ENCODE results near the gene KLHL13.

KLHL13 gene

GRCh38 chrX:117919755-117920154, 196.9 kb downstream of the KLHL13 start:
- H3K4me1 ChIP-seq (ENCODE audit: control insufficient read depth, low read length), result no peaks in the 10 kb centered on the region
- H3K9me2 ChIP-seq (replicated peaks; ENCODE audit: control insufficient read depth, low read length), result no peaks in the 10 kb centered on the region
- H3K36me3 ChIP-seq (ENCODE audit: control insufficient read depth, low read length), result no peaks in the 10 kb centered on the region
- no peaks in the 10 kb centered on the region for H3F3A ChIP-seq (ENCODE audit: control insufficient read depth, insufficient read depth)
- no peaks in the 10 kb centered on the region for H3K79me2 ChIP-seq (ENCODE audit: control insufficient read depth, low read length)
- no peak overlapping the region for H3K4me3 ChIP-seq (ENCODE audit: low read length)
- H3K4me2 ChIP-seq (ENCODE audit: low read length), result no peak overlapping the region
- H3K27me3 ChIP-seq (ENCODE audit: control insufficient read depth, low read length), result no peaks in the 10 kb centered on the region
- H3K27ac ChIP-seq (ENCODE audit: low read depth, low read length), result no peak overlapping the region
- H4K20me1 ChIP-seq (ENCODE audit: control insufficient read depth, insufficient read depth, low read depth, low read length), result no peaks in the 10 kb centered on the region
- no peak for TF ChIP-seq CTCF (IDR thresholded peaks at IDR 0.05; ENCODE audit: low read depth, low read length, poor library complexity, severe bottlenecking)
- no peak for TF ChIP-seq EZH2phosphoT487 (IDR thresholded peaks at IDR 0.05; ENCODE audit: borderline replicate concordance, low read length)
- no peaks in the 10 kb centered on the region for H3K9me3 ChIP-seq (ENCODE audit: control insufficient read depth, insufficient read depth, low read length)

GRCh38 chrX:117910216-117910615, 206.4 kb downstream of the KLHL13 start:
- Histone ChIP-seq H3K9me2 (replicated peaks; ENCODE audit: control insufficient read depth, low read length) (no peaks in the 10 kb centered on the region), H3K4me1 (ENCODE audit: control insufficient read depth, low read length) (no peaks in the 10 kb centered on the region), H3K27me3 (ENCODE audit: control insufficient read depth, low read length) (no peaks in the 10 kb centered on the region), H3K79me2 (ENCODE audit: control insufficient read depth, low read length) (no peaks in the 10 kb centered on the region), H3F3A (ENCODE audit: control insufficient read depth, insufficient read depth) (no peaks in the 10 kb centered on the region), H3K9me3 (ENCODE audit: control insufficient read depth, insufficient read depth, low read length) (no peaks in the 10 kb centered on the region), H3K4me2 (ENCODE audit: low read length) (no peak overlapping the region), H3K27ac (ENCODE audit: low read depth, low read length) (no peak overlapping the region), H3K36me3 (ENCODE audit: control insufficient read depth, low read length) (no peaks in the 10 kb centered on the region), H3K4me3 (ENCODE audit: low read length) (no peak overlapping the region), H4K20me1 (ENCODE audit: control insufficient read depth, insufficient read depth, low read depth, low read length) (no peaks in the 10 kb centered on the region)
- TF ChIP-seq CTCF (IDR thresholded peaks at IDR 0.05; ENCODE audit: low read depth, low read length, poor library complexity, severe bottlenecking) (no peak), EZH2phosphoT487 (IDR thresholded peaks at IDR 0.05; ENCODE audit: borderline replicate concordance, low read length) (no peak)

GRCh38 chrX:117898226-117898625, 218.4 kb downstream of the KLHL13 start:
- Histone ChIP-seq H3K9me2 (replicated peaks; ENCODE audit: control insufficient read depth, low read length) (no peaks in the 10 kb centered on the region), H3K79me2 (ENCODE audit: control insufficient read depth, low read length) (no peaks in the 10 kb centered on the region), H3K27ac (ENCODE audit: low read depth, low read length) (no peak overlapping the region), H3K4me1 (ENCODE audit: control insufficient read depth, low read length) (no peaks in the 10 kb centered on the region), H3K9me3 (ENCODE audit: control insufficient read depth, insufficient read depth, low read length) (no peaks in the 10 kb centered on the region), H3K4me2 (ENCODE audit: low read length) (no peak overlapping the region), H3K4me3 (ENCODE audit: low read length) (no peak overlapping the region), H3K36me3 (ENCODE audit: control insufficient read depth, low read length) (no peaks in the 10 kb centered on the region), H3F3A (ENCODE audit: control insufficient read depth, insufficient read depth) (no peaks in the 10 kb centered on the region), H3K27me3 (ENCODE audit: control insufficient read depth, low read length) (no peaks in the 10 kb centered on the region), H4K20me1 (ENCODE audit: control insufficient read depth, insufficient read depth, low read depth, low read length) (no peaks in the 10 kb centered on the region)
- TF ChIP-seq CTCF (IDR thresholded peaks at IDR 0.05; ENCODE audit: low read depth, low read length, poor library complexity, severe bottlenecking) (no peak), EZH2phosphoT487 (IDR thresholded peaks at IDR 0.05; ENCODE audit: borderline replicate concordance, low read length) (no peak)

- Histone ChIP-seq H3K9me2 (replicated peaks; ENCODE audit: control insufficient read depth, low read length) (no peaks in the 10 kb centered on the region), H3K4me1 (ENCODE audit: control insufficient read depth, low read length) (no peaks in the 10 kb centered on the region), H3K4me2 (ENCODE audit: low read length) (no peak overlapping the region), H3K79me2 (ENCODE audit: control insufficient read depth, low read length) (no peaks in the 10 kb centered on the region), H3K9me3 (ENCODE audit: control insufficient read depth, insufficient read depth, low read length) (no peaks in the 10 kb centered on the region), H3K4me3 (ENCODE audit: low read length) (no peak overlapping the region), H4K20me1 (ENCODE audit: control insufficient read depth, insufficient read depth, low read depth, low read length) (no peaks in the 10 kb centered on the region), H3K27me3 (ENCODE audit: control insufficient read depth, low read length) (no peaks in the 10 kb centered on the region), H3K36me3 (ENCODE audit: control insufficient read depth, low read length) (no peaks in the 10 kb centered on the region), H3F3A (ENCODE audit: control insufficient read depth, insufficient read depth) (no peaks in the 10 kb centered on the region), H3K27ac (ENCODE audit: low read depth, low read length) (no peak overlapping the region)
- TF ChIP-seq CTCF (IDR thresholded peaks at IDR 0.05; ENCODE audit: low read depth, low read length, poor library complexity, severe bottlenecking), result no peak
- TF ChIP-seq EZH2phosphoT487 (IDR thresholded peaks at IDR 0.05; ENCODE audit: borderline replicate concordance, low read length), result no peak
Measured at GRCh38 chrX:117895418-117895817, 221.2 kb downstream of the KLHL13 start.

All from DOHH2 (cell line).